ENCODE data around the gene DCLRE1A.

Gene DCLRE1A

DNA sequence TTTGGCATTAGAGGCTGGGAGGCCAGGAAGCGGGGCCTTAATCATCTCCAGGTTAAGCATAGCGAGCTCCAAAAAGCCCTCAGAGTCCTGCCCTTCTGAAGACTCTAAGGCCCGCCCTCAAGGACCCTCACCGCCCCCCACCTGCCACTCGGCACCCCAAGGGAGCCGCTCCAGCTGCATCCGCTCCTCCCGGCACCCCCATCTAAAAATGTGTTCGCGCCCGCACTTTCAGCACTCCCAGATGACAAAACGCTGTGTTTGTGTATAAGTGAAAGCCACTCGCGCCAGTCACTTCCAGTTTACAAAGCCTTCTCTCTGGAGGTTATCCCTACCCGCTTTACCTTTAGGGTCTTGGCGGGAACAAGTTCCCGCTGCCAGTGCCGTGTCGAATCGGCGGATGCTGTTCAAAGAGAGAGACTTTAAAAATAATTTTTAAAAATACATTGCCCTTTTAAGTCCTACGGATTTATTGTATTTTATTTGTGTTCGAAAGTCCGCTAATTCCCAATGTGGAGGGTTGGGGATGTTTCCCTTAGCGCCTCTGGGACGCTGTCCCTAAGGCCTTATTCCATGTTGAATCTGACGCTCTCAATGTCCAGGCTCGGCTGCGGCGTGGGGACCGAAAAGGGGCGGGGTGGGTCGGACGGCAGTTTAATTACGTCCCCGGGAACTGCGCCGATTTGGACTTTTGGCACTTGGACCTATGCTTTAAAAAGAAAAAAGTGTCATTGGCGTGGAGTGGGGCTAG, at the start of gene DCLRE1A, which contains the start of gene NHLRC2:
Gene DCLRE1A (minus strand): TSS at position 70 of the 748 bp plus-strand sequence. CDS start 900 bp downstream, outside the sequence.
Gene NHLRC2 (plus strand): TSS at position 649 of the 748 bp plus-strand sequence. CDS start 212 bp downstream, outside the sequence.
- DNase-seq: peak; percentile 47

DNA sequence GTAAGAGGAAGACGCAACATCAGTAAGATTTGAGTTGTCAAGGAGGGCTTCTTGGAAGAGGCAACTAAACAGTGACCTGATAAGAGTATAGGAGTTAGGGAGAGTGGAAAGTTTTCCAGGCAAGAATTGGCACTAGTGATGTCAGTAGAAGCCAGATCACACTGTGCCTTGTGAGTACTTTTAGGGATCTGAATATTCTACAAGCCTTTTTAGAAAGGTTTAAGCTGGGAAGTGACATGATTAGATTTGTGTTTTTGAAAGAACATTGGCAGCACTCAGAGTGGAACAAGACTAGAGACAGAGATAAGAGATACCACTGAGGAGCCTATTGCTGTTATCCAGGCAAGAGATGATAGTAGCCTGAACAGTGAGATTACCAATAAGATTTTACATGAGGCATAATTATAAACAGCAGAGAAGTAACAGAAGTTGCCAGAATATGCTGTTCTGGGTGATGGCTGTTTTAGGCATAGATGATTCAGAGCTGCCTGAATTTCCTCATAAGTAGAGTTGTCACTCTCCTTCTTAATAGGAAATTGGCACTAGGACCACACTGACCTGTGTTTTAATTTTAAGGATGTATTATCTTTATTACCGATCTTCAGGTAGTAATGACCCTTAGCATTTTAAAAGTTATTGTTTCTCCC, 46.2 kb upstream of the DCLRE1A start:
- DNase-seq: no peak

DNA sequence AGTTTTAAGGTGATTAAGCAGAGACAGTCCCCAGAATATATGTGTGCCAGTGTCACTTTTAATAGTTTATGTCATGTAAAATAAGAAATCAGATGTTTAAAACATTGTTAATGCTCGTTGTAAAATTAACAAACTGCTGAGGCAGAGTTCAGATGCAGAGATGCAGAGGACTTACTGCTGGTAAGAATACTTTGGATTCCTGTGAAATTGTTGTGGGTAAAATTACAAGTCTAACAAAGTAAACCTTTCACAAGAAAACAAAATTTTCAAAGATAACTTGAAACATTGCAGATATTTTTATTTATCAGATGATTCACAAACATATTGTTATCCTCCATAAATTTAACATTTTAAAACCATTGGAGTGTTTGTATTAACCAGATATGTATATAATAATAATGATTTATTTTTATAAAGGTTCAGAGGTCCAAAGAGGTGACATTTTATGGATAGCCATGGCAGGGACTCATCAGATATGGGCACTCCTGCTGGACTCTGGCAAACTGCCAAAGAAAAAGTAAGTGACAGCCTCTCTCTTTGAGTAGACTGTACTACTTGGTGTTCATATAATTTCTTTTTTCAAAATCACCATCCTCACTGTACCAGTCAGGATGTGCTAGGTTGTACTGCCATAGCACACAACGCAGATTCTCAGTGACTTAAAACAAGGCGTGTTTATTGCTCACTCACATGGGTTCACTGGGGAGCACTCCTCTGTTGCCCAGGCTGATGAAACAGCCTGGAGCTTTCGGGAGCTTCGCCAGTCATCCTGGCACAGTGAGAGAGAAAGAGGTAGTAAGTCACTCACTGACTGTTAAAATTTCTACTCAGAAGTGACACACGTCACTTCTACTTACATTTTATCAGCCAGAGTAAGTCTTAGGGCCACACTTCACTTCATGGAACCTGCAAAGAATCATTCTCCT, 44.1 kb upstream of the DCLRE1A start:
- DNase-seq: no peak

DNA sequence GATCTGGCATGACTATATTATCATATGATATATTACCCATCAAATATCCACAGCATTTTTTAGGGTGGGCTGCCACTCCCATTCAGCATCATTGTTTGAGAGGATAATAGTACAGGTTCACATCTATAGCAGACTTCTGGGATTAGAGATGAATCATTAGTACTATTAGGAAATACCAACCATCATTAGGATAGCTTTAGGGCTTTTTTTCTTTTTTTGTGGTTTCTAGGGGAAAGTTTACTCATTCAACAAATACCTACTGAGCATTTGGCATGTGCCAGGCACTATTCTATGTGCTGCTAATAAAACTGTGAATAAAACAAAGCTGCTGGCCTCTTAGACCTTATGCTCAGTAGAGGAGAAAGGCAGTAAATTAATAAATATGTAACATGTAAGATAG, 41.1 kb upstream of the DCLRE1A start:
- DNase-seq: no peak

DNA sequence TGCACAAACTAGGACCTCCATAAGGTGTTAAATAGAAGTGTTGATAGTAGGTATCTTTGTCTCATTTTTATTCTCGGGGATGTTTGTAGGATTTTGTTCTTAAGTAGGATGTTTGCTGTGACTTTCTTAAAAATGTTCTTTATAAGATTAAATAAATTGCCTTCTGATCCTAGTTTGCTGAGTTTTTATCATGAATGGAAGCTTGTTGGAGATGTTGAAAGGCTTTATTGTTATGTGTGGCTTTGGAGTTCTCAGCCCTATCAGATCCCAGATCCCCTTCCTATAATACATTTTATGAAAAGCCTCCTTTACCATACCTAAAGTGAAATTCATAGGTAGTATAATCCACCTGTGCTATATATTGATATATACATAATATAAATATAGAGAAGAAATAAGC, 40.7 kb upstream of the DCLRE1A start:
- no peak for DNase-seq

DNA sequence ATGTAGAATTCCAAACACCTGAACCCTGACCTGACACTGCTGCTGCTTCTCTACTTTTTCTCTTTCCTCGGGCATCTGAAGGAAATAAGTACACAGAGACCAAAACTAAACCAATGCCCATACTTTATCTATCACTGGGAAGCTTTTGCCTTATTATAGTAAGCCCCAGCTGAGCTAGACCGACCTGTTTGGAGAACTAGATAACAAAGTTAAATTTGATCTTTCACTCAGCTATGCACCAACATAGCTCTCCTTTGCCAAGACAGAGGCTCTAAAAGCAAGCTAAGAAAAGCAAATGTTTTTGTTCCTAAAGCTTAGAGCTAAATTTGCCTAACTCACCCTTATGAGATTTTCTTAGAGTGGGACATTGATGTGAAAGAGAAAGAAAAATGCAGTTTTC, 39.7 kb upstream of the DCLRE1A start:
- DNase-seq: no peak

DNA sequence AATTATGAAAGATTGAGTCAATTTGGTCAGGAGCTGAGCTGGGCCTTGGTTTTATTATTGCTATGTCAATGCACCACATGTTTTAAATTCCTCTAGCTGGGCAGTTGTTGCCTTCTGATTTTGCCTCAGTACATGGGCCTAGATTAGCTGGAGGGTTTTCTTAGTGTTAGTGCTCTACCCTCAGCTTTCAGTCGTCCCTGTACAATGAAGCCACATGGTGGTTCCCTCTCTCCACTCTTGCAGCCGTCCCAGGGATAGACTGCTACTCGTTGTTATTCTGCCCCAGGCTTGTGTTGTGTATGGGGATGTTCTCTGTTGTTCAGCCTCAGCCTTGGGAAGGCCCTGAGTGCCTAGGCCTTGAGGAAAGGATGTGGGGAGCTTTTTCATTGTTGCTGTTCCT, 37.6 kb upstream of the DCLRE1A start:
- DNase-seq: no peak

DNA sequence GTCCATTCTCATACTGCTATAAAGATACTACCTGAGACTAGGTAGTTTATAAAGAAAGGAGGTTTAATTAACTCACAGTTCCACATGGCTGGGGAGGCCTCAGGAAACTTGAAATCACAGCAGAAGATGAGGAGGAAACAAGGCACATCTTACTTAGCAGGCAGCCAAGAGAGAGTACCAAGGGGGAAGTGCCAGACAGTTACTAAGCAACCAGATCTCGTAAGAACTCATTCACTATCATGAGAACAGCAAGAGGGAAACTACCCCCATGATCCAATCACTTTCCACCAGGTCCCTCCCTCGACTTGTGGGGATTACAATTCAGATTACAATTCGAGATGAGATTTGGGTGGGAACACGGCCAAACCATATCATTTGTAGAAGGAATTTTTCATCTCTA, 36.9 kb upstream of the DCLRE1A start:
- no peak for DNase-seq

DNA sequence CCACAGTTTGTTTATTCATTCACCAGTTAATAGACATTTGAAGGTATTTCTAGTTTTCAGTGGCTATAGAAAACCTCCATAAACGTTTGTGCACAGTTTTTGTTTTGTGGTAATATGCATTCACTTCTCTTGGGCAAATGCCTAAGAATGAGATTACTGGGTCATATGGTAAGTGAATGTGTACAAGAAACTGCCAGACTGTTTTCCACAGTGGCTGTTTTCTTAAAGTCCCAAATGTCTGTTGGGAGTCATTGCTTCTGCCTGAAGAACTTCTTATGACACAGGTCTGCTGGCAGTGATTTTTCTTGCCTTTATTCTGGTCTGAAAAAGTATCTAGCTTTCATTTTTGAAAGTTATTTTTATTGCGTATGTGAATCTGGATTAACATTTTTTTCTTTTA, 36.0 kb upstream of the DCLRE1A start:
- no peak for DNase-seq

DNA sequence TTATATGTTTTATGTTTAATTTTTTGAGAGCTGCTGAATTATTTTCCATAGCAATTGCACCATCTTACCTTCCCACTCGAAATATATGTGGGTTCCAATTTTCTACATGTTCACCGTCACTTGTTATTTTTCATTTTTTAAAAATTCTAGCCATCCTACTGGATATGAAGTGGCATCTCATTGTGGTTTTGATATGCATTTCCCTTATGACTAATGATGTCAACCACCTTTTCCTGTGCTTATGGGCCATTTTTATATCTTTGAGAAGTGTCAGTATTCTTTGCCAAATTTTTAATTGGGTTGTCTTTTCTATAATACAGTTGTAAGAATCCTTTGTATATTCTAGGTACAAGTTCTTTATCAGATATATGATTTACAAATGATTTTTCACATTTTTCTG, 28.4 kb upstream of the DCLRE1A start:
- DNase-seq: no peak

DNA sequence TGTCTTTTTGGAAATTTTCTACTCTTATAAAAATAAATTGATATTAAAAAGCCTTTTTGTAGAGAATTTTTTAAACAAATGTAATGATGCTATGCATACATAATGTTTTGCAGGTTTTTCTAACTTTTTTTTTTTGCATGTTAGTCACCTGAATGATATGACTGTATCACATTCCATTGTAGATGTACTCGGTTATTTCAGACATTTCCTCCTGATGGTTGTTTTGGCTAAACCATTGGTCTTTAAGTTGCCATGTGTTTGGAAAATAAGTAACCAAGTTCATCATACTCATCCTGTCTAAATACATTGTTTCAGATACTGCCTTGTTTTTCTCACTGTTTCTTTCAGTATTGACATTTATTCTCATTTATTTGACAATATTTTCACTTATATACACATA, 26.4 kb upstream of the DCLRE1A start:
- DNase-seq: no peak

DNA sequence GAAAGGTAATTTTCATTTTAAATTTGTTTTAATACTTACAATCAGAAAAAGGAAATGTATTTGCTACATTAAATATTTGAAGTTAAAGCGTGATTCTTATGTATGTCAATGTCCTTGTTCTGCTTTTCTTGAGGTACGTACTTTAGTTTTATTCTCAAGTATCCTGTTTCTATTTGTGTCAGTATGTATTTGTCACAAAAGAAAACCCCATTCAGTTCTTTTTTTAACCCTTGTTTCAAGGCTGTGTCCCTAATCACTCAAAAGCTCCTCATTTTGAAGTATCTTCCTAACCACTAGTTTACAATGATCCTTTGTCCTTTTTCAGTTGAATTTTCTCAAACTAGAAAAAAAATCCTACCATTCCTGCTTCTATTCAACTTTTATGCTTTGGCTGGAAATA, 25.8 kb upstream of the DCLRE1A start:
- DNase-seq: no peak

DNA sequence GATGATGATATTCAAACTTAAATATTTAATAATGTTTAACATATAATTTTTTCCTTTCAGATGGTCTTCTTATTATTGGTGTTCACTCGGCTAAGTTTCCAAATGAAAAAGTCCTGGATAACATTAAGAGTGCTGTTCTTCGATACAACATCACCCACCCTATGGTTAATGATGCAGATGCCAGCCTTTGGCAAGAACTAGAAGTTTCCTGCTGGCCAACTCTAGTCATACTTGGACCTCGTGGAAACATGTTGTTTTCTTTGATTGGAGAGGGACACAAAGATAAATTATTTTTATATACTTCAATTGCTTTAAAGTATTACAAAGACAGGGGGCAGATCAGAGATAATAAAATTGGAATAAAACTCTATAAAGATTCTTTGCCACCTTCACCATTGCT, 22.6 kb upstream of the DCLRE1A start:
- DNase-seq: no peak

DNA sequence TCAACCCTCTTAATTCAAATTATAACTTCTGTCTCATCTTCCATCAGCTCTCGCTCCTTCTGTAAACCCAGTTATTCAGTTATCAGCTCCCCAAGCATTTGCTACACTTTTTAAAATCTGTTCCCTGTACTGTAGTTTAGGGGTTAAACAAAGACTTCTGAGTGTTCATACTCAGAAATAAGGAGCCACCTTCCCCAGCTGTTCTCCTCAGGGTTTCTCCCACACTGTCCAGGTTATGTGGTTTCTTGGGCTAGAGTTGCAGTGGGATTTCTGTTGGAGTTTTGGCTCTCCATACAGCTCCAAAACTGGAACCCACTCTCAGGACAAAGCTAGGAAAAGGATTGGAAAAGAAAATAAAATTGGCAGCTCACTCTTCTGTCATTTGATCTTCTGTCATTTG, 21.3 kb upstream of the DCLRE1A start:
- DNase-seq: no peak

DNA sequence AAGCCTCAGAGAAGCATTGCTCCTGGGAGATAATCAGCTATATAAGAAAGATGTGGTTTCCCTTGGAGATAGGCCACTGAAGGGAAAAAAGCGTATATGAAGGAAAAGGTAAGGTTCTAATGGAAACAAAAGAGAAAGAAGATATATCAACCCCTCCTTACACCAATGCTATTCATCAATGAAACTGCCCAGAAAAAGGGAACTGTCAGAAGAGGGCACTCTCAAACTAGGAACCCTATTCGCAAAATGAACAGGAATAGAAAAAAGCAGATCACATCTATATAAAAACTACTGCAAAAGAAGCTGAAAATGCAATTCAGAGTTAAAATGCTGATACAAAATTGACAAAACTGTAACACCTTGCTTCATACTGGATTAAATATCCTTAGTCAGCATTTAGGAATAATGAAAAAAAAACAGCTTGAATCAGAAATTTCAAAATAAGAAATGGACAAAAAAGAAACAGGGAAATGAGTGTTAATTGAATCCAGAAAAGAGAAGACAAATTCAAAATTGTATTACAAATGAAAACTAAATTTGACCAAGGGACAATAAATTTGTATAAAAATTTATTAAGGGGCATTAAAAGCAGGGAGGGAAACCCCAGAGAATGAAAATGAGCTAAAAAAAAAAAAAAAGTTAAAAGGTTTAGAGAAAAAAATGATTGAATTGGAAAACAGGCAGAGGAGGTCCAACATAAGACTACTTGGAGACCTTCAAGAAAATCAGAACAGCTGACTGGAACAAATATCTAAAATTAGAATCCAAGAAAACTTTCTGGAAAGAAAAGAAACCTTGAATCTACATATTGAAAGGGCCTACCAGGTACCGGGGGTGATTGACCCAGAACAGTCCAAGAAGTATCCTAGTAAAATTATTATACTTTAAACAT, 18.5 kb upstream of the DCLRE1A start:
- DNase-seq: no peak

DNA sequence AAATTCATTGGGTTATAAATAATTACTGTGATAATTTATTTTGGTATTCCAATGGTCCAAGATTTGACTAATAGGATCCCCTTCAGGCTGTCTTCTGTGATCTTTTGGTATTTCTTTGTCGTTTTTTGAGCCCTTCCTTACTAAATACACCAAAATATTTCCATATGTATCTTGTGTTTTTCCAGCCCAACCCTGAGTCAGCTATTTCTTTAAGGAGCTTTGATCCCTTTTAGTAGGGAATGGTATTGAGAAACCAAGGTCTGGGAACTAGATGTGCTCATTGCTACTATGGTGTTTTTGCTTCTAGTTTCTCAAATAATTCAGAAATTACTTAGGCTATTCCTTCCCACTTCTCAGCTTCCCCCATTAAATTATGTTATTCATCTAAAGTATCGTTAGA, 15.9 kb upstream of the DCLRE1A start:
- DNase-seq: no peak

DNA sequence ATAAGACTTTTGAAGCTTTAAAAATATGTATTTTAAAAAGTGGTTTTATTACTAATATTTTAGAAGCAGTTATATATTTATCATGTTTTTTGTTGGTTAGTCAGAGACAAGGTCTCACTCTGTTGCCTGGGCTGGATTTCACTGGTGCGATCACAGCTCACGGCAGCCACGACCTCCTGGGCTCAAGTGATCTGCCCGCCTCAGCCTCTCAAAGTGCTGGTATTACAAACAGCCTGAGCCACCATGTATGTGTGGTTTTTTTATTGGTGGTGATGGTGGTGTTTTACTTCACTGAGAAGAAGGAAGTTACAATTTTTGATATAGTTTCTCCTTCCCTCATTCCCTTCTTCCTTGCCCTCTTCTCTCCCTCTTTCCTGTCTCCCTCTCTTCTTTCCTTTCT, 14.0 kb upstream of the DCLRE1A start:
- no peak for DNase-seq

DNA sequence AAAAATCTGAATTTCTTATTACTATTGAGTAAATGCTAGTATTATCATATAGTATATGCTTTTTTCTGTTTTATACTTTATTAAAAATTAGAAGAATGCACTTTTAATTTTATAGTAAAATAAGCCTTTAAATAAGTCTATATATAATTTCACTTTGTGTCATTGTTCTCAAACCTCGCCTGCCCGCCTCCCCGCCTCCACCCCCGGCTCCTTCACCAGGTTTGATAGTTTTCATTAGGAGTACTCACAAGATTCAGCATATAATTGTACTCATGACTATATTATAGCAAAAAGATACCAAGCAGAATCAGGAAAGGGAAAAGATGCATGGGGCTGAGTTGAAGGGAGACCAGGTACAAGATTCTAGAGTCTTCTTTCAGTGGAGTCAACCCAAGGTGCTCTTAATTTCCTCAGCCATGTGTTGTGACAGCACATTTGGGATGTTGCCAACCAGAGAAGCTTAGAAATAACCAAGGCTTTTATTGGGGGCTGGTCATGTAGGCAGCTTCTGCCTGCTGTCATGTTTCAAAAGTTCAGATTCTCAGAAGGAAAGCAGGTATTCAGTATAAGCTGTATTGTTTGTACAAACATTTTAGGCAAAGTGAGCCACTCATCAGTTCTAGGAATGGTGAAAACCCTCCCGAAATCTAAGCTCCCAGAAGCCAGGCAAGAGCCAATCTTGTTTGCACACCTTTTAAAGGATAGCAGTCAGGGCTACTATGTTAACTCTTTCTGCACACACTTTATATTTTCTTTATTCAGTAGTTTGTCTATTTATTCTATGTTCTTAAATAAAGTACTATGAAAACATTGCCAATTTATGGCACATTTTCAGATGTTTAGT, 12.9 kb upstream of the DCLRE1A start:
- DNase-seq: no peak

DNA sequence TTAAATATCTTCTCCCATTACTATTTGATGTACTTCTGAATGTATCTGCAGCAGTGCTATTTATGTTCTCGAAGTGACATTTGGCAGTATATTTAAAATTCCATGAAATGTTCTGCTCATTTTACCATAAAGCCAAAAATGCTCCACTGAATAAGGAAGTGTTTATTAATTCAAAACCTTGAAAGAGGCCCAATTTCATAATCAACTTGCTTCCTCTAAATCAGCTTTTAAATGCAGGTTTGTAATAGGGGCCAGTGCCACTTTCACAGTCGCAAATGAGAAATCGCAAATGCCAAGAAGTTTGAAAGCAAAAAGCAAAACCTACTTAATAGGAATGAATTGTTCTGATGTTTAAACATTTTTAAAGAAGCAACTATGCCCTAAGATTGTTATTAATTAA, 12.0 kb upstream of the DCLRE1A start:
- DNase-seq: no peak

DNA sequence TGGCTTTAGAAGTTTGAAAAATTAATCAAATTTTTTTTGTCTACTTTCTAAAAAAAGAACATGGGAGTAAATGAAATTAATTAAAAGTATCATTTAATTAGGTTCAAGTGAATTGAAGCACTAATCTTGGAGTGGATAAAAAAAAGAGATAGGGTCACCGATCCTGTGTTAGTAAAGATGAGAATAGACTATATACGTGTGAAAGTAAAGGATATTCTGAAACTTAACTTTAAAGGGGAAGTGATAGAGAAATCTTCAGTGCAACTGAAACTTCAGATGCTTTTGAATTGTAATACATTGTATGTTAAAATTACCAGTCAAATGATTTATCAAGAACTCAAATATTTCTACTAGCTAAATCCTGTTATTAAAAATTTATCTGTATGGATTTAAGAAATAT, 5.4 kb upstream of the DCLRE1A start:
- DNase-seq: no peak

DNA sequence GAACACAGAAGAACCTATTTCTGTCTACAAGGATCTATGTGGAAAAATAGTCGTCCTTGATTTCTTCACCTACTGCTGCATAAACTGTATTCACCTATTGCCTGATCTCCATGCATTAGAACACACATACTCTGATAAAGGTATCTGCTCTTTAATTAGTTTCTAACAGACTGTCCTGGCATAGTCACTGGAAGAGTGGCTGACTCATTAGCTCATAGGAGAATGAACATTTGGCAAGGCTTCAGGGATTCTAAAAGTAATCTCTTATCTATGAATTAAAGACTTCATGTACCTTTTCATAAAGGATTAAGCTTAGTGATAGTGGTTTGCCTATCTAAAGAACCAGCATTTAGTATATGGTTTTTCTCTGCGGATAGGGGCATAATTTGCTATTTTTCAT, 4.7 kb upstream of the DCLRE1A start:
- no peak for DNase-seq

DNA sequence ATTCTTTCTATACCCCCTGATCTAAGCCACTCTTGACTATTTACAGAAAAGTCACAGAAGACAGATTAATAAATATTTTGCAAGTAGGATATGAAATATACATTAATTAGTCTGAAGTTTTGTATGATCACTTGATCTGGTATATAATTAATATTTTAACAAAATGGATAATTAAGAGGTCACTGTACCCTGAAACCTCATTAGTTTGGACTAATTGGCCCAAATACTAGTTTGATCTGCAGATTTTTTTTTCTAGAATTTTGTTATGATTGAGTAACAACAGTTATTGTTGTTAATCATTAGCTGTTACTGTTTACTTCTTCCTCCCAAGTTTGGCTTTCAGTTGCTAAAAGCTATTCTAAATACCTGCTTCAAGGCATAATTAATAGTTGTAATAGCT, 3.3 kb upstream of the DCLRE1A start:
- no peak for DNase-seq

Data from activated effector memory CD4-positive, alpha-beta T cell treated with Interleukin-2 at 50 U/mL for 16 hours (primary cell).